ENCODE results near the gene CD300LB. TPM values are rescaled to one million over a fixed set of nuclear protein-coding genes. Genes with fewer than 3 reads are reported as not detected.
"Not testable (repeated sequence)": the region's sequence is repeated elsewhere in the genome, so short reads cannot be mapped to it uniquely, and the experiment has no call there.

CD300LB gene
- total RNA-seq, 2 donors from 2014 or later = 0.69 TPM; not detected in 1

- intact Hi-C loops (cut with DNase I) = no loop called here
- Histone ChIP-seq H3K36me3 (no peaks in the 10 kb centered on the region), H3K9me3 (no peaks in the 10 kb centered on the region), H3K27ac (no peak overlapping the region), H3K4me1 (no peaks in the 10 kb centered on the region), H3K9ac (ENCODE audit: low read depth in 2 of 2, low read length in 2 of 2) (no peak overlapping the region), H3K27me3 (peaks cover 3% of the 10 kb centered on the region), H3K4me3 (no peak overlapping the region)
- DNase-seq = no peak
- TF ChIP-seq CTCF (IDR thresholded peaks at IDR 0.05) = no peak
These were observed 16.5 kb downstream of the CD300LB start for GRCh38 chr17:74514632-74515334.

GRCh38 chr17:74513987-74514631, 17.2 kb downstream of the CD300LB start:
- Histone ChIP-seq H3K4me3 (no peak overlapping the region), H3K27ac (no peak overlapping the region), H3K4me1 (no peaks in the 10 kb centered on the region), H3K9ac (ENCODE audit: low read depth in 2 of 2, low read length in 2 of 2) (no peak overlapping the region), H3K36me3 (no peaks in the 10 kb centered on the region), H3K9me3 (no peaks in the 10 kb centered on the region), H3K27me3 (peaks cover 3% of the 10 kb centered on the region)
- DNase-seq = no peak
- TF ChIP-seq CTCF (IDR thresholded peaks at IDR 0.05) = no peak
- intact Hi-C loops (cut with DNase I) = no loop called here

GRCh38 chr17:74512624-74513091, 18.6 kb downstream of the CD300LB start:
- no peak for DNase-seq
- Histone ChIP-seq H3K9ac (ENCODE audit: low read depth in 2 of 2, low read length in 2 of 2) (no peak overlapping the region), H3K4me1 (no peaks in the 10 kb centered on the region), H3K4me3 (no peak overlapping the region), H3K36me3 (no peaks in the 10 kb centered on the region), H3K9me3 (no peaks in the 10 kb centered on the region), H3K27me3 (peaks cover 3% of the 10 kb centered on the region), H3K27ac (no peak overlapping the region)
- intact Hi-C loops (cut with DNase I) = no loop called here
- no peak for TF ChIP-seq CTCF (IDR thresholded peaks at IDR 0.05)

- Histone ChIP-seq H3K4me3 (no peak overlapping the region), H3K27ac (no peak overlapping the region), H3K27me3 (peaks cover 3% of the 10 kb centered on the region), H3K36me3 (no peaks in the 10 kb centered on the region), H3K9ac (ENCODE audit: low read depth in 2 of 2, low read length in 2 of 2) (no peak overlapping the region), H3K4me1 (no peaks in the 10 kb centered on the region), H3K9me3 (no peaks in the 10 kb centered on the region)
- intact Hi-C loops (cut with DNase I) = no loop called here
- TF ChIP-seq CTCF (IDR thresholded peaks at IDR 0.05) = no peak
- no peak for DNase-seq
These were observed 19.2 kb downstream of the CD300LB start for GRCh38 chr17:74512036-74512435.

GRCh38 chr17:74508156-74508555, 23.1 kb downstream of the CD300LB start:
- intact Hi-C loops (cut with DNase I) = no loop called here
- H3K27me3 ChIP-seq = peaks cover 3% of the 10 kb centered on the region
- H3K4me1 ChIP-seq = no peaks in the 10 kb centered on the region

GRCh38 chr17:74503949-74504348, 27.3 kb downstream of the CD300LB start:
- H3K4me1 ChIP-seq; DNase-seq; H3K27ac ChIP-seq; H3K9ac ChIP-seq (ENCODE audit: low read depth in 2 of 2, low read length in 2 of 2); intact Hi-C loops (cut with DNase I); H3K9me3 ChIP-seq; H3K27me3 ChIP-seq; H3K4me3 ChIP-seq; H3K36me3 ChIP-seq: not testable (repeated sequence)

More at GRCh38 chr17:74508156-74508555, 23.1 kb downstream of the CD300LB start:
- no peak overlapping the region for H3K27ac ChIP-seq
- H3K4me3 ChIP-seq = no peak overlapping the region
- DNase-seq = no peak
- H3K9me3 ChIP-seq = no peaks in the 10 kb centered on the region
- no peaks in the 10 kb centered on the region for H3K36me3 ChIP-seq
- TF ChIP-seq CTCF (IDR thresholded peaks at IDR 0.05) = no peak
- H3K9ac ChIP-seq (ENCODE audit: low read depth in 2 of 2, low read length in 2 of 2) = no peak overlapping the region

Data from colonic mucosa (tissue), 4 donors.